GM06990 (cell line): ENCODE measurements around the gene SLC46A2.

Experiments used
- DNase-seq: peaks from one replicate; pipeline ENCODE4 v3.0.0-alpha.2; 2011; ENCODE audit not compliant: insufficient read length; ENCODE audit errors: extremely low read depth
- H3K27me3 ChIP-seq: replicated peaks from 2 replicates; pipeline ENCODE4 v1.6.0; 2011; ENCODE audit warnings: low read length; ENCODE audit not compliant: control insufficient read depth, insufficient read depth
- H3K36me3 ChIP-seq: 2 replicates; pipeline ENCODE4 v1.5.1; 2011; ENCODE audit warnings: low read length; ENCODE audit not compliant: control insufficient read depth, insufficient read depth
- H3K4me3 ChIP-seq: replicated peaks from 2 replicates; pipeline ENCODE4 v1.5.1; 2011; ENCODE audit warnings: low read depth, mild to moderate bottlenecking, control low read depth, low read length
- TF ChIP-seq, protein P1 (sequence below): IDR thresholded peaks from 2 replicates; pipeline ENCODE4 v1.5.1; 2011; ENCODE audit warnings: low read length, control low read depth, mild to moderate bottlenecking, inconsistent platforms; ENCODE audit not compliant: insufficient read depth, poor library complexity, severe bottlenecking

The SLC46A2 gene

DNA sequence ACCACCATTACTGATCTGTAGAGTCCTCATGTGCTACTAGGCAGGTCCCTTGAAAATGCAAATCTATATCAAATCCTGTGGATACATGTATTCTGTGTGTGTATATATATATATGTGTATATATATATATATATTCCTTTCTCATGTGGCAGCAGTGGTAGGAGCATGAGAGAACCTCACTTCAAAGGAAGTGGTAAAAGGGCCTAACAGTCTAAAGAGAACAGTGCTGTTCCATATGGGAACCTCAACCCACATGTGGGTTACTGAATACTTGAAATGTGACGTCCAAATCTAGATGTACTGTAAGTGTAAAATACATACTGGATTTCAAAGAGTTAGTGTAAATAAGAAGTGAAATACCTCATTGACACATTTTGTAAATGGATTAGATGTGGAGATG lies 5.4 kb downstream of the SLC46A2 start:
- Histone ChIP-seq H3K4me3 (no peak overlapping the region), H3K36me3 (no peaks in the 10 kb centered on the region), H3K27me3 (no peaks in the 10 kb centered on the region)
- TF ChIP-seq, protein P1, sequence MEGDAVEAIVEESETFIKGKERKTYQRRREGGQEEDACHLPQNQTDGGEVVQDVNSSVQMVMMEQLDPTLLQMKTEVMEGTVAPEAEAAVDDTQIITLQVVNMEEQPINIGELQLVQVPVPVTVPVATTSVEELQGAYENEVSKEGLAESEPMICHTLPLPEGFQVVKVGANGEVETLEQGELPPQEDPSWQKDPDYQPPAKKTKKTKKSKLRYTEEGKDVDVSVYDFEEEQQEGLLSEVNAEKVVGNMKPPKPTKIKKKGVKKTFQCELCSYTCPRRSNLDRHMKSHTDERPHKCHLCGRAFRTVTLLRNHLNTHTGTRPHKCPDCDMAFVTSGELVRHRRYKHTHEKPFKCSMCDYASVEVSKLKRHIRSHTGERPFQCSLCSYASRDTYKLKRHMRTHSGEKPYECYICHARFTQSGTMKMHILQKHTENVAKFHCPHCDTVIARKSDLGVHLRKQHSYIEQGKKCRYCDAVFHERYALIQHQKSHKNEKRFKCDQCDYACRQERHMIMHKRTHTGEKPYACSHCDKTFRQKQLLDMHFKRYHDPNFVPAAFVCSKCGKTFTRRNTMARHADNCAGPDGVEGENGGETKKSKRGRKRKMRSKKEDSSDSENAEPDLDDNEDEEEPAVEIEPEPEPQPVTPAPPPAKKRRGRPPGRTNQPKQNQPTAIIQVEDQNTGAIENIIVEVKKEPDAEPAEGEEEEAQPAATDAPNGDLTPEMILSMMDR = no peak
- DNase-seq = no peak

DNA sequence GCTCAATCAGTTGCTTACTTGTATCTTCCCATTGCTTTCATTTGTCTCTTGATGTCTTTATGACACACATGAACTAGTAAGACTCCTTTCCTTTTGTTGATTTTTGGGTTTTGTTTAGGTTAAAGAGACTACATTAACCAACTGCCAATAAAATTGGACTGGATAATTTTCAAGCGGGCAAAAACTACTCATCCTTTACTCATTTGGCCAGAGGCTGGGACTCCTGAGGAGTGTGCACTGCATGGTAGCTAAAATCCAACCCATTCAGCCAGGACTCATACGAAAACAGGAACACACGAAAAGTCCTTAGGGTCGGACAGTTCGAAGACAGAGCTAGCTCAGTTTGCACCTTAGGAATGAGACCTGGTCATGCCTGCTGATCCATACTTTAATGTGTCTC lies 6.0 kb downstream of the SLC46A2 start:
- no peak for DNase-seq
- Histone ChIP-seq H3K36me3 (no peaks in the 10 kb centered on the region), H3K4me3 (no peak overlapping the region), H3K27me3 (no peaks in the 10 kb centered on the region)
- TF ChIP-seq, protein P1 = no peak

DNA sequence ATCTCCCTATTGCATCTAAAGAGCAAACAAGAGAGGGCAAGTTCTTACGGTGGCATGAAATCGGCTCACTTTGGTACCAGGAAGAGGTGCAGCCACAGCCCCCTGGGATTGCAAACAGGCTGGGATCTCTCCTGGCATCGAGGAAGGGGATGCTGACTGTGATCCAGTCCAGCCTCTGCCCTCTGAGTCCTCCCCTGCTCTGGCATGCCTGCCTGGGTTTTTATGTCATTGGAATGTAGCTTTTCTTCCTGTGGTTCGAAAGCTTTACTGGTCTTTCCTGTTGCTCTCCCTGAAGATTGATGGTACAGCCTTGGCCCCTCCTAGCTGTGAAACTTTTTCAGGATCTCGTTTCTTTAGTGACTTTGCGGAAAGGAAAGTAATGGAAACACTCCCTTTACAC lies 6.6 kb downstream of the SLC46A2 start:
- Histone ChIP-seq H3K4me3 (no peak overlapping the region), H3K27me3 (no peaks in the 10 kb centered on the region), H3K36me3 (no peaks in the 10 kb centered on the region)
- TF ChIP-seq, protein P1 = no peak
- no peak for DNase-seq

DNA sequence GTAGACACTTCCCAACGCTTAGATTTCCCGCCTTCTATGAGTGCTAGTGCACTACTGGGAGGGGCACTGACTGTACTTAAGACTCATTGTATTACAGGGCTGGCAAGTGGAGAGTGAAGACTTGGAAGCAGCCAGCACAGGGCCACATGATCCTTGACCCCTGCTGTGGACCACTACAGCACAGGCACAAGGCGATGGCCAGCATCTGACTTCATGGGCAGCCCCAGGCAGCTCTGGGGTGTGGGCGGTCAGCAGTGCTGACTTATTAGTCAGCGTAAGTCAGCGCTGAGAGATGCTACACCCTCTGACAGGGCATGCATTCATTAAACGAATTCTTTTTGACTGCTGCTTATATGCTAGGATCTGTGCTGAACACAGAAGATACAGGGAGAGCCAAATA lies 9.3 kb downstream of the SLC46A2 start:
- TF ChIP-seq, protein P1 = no peak
- DNase-seq = no peak

DNA sequence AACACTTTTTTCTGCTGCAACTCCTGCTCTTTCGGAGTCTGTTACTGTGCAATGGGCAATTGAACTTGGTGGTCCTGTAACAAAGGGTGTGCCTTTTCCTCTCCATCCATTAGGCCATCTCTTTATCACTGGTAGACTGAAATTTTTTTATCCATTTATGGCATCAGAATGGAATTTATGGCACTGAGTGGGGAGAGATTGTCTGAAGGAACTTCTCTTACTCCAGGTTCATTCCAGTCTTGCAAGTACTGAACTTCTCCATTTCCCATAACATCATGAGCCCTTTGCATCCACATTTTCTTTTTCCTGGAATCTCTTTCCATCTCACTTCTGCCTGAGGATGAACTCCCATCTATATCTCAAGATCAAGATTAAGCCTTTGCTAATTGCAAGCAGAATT lies 10.0 kb downstream of the SLC46A2 start:
- H3K27me3 ChIP-seq = no peaks in the 10 kb centered on the region
- no peak overlapping the region for H3K4me3 ChIP-seq
- H3K36me3 ChIP-seq = no peaks in the 10 kb centered on the region
- TF ChIP-seq, protein P1 = no peak
- no peak for DNase-seq

More for the DNA sequence above, 9.3 kb downstream of the SLC46A2 start:
- H3K27me3 ChIP-seq = no peaks in the 10 kb centered on the region
- no peak overlapping the region for H3K4me3 ChIP-seq
- no peaks in the 10 kb centered on the region for H3K36me3 ChIP-seq

DNA sequence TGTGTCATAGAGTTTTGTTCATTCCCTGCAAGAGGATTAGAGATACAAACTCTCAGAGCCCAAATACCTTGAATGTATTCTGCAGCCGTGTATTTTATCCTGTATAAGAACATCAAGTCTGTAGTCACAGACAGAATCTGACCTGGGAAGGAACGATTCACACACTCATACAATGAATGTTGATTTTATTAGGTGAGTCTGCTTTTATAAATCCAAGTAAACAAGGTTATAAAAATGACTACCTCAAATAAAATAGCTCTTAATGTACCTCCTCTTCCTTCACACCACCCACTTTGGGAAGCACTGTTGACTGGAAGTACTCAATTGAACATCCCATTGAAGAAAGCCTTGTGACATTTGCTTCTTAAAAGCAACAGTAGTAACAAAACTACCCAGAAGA lies 11.9 kb downstream of the SLC46A2 start:
- Histone ChIP-seq H3K4me3 (no peak overlapping the region), H3K27me3 (no peaks in the 10 kb centered on the region), H3K36me3 (no peaks in the 10 kb centered on the region)
- TF ChIP-seq, protein P1 = no peak
- no peak for DNase-seq
